Fibroblast of skin of left biceps (primary cell): ENCODE data around the gene PCBP3.
"Not testable (repeated sequence)": the region's sequence is repeated elsewhere in the genome, so short reads cannot be mapped to it uniquely, and the experiment has no call there.

Source experiments
- DNase-seq, 2 experiments: peaks; one replicate each; pipeline ENCODE4 v3.0.0-alpha.2; 2013; ENCODE audit warnings: low read depth in 2 of 2

The PCBP3 gene

DNA sequence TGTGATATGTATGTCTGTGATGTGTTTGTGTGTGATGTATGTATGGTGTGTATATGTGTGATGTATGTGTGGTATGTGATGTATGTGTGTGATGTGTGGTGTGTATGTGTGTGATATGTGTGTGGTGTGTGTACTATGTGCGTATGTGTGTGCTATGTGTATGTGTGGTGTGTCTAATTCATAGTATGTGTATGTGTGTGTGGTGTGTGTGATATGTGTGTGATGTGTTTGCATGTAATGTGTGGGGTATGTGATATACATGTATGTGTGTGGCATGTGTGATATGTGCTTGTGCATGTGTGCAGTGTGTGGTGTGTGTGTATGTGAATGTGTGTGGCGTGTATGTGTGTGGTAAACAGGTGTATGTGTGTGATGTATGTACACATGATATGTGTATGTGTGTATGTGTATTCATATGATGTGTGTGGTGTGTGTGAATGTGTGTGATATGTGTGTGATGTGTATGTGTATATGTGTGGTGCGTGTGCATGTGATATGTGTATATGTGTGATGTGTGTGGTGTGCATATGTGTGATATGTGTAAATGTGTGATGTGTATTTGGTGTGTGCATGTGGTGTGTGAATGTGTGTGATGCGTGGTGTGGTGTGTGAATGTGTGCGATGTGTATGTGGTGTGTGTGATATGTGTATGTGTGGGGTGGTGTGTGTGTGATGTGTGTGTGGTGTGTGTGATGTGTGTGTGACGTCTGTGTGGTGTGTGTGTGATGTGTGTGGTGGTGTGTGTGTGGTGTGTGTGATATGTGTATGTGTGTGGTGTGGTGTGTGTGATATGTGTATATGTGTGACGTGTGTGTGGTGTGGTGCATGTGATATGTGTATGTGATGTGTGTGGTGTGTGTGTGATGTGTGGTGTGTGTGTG, 8.0 kb upstream of the PCBP3 start:
- DNase-seq, result no peak

DNA sequence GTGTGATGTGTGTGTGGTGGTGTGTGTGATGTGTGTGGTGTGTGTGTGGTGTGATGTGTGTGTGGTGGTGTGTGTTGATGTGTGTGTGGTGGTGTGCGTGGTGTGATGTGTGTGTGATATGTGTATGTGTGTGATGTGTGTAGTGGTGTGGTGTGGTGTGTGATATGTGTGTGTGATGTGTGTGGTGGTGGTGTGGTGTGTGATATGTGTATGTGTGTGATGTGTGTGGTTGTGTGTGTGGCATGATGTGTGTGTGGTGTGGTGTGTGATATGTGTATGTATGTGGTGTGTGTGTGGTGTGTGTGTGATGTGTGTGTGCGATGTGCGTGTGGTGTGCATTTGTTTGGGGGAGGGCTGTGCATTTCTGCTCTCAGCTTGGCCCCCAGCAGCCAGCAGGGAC, 7.1 kb upstream of the PCBP3 start:
- no peak for DNase-seq

- DNase-seq, result no peak
These were observed 6.4 kb upstream of the PCBP3 start for GRCh38 chr21:45636951-45637646.

- DNase-seq, result no peak
These were observed 5.6 kb upstream of the PCBP3 start for GRCh38 chr21:45637883-45638282.

- DNase-seq, result no peak
These were observed 4.8 kb upstream of the PCBP3 start for GRCh38 chr21:45638707-45639106.

- no peak for DNase-seq
These were observed 4.1 kb upstream of the PCBP3 start for GRCh38 chr21:45639206-45640000.

GRCh38 chr21:45640001-45640887, 3.3 kb upstream of the PCBP3 start:
- no peak for DNase-seq

- no peak for DNase-seq
These were observed 2.5 kb upstream of the PCBP3 start for GRCh38 chr21:45640888-45641479.

GRCh38 chr21:45641480-45642035, 2.0 kb upstream of the PCBP3 start:
- DNase-seq, result no peak

DNA sequence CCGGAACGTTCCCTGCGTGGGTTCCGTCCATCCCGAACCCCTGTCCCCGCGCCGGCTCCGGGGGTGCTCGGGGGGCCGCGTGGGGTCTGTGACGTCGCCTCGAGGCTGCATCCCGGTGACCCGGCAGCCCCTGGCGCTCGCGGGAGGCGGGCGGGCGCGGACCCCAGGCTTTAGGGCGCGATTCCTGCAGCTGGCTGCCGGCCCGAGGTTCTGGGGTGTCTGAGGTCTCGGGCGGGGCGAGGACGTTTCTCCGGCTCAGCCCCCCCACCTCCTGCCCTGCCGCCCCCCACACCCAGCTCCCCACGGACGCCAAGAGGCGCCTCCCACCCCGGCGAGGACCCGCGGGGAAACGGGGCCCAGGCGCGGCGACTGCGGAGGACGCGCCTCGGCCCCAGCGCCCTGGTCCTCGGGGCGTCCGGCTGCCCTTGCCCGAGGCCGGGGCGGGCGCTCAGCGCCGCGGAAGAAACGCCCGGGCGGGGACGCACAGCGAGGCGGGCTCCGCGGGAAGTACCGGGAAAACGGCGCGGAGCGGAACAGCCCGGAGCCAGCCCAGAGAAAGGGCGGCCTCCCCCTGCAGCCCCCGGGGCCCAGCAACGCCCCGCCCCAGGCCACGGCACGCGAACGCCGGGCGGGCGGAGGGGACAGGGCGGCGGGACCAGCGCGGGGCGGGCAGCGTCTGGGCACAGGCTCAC, 1.3 kb upstream of the PCBP3 start:
- no peak for DNase-seq

- DNase-seq, result no peak
These were observed 749 bp downstream of the PCBP3 start for GRCh38 chr21:45644041-45644906.

- no peak for DNase-seq
These were observed 8.4 kb downstream of the PCBP3 start for GRCh38 chr21:45651921-45652320.

- DNase-seq, result peak; percentile 63 to 73
These were observed 11.6 kb downstream of the PCBP3 start for GRCh38 chr21:45655124-45655523.

DNA sequence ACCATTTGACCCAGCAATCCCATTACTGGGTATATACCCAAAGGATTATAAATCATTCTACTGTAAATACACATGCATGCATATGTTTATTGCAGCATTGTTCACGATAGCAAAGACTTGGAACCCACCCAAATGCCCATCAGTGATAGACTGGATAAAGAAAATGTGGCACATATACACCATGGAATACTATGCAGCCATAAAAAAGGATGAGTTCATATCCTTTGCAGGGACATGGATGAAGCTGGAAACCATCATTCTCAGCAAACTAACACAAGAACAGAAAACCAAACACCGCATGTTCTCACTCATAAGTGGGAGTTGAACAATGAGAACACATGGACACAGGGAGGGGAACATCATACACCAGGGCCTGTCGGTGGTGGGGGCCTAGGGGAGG, 12.6 kb downstream of the PCBP3 start:
- not testable (repeated sequence) for DNase-seq

DNA sequence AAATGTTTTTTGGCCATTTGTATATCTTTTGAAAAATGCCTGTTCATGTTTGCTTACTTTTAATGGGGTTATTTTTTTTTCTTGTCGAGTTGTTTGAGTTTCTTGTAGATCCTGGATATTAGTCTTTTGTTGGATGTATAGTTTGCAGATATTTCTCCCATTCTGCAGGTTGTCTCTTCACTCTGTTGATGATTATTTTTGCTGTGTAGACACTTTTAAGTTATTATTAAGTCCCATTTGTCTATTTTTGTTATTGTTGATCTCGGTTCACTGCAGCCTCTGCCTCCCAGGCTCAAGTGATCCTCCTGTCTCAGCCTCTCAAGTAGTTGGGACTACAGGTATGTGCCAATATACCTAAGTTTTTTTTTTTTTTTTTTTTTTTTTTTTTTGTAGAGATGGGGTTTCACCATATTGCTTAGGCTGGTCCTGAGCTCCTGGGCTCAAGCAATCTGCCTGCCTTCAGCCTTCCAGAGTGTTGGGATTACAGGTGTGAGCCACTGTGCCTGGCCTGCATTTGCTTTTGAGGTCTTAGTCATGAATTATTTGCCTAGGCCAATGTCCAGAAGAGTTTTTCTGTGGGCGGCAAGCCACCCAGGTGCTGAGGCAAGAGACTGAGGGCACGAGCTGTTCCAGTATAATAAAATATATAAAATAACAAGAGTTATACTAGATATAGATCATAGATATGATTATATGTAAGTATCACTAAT, 18.5 kb downstream of the PCBP3 start:
- DNase-seq, result not testable (repeated sequence)

GRCh38 chr21:45662623-45663245, 19.2 kb downstream of the PCBP3 start:
- not testable (repeated sequence) for DNase-seq

GRCh38 chr21:45669382-45669781, 25.9 kb downstream of the PCBP3 start:
- DNase-seq, result no peak

GRCh38 chr21:45670731-45671130, 27.2 kb downstream of the PCBP3 start:
- DNase-seq, result no peak
